GM10266 (cell line): ENCODE measurements around the gene ARHGAP26.
A peak's percentile ranks its signal among the peaks of the same experiment; 100 is the strongest.

ENCODE experiments used
- DNase-seq: peaks from one replicate; pipeline ENCODE4 v3.0.0; 2012; ENCODE audit errors: extremely low spot score
- TF ChIP-seq, protein P1 (sequence below): IDR thresholded peaks from 2 replicates; pipeline ENCODE4 v1.5.1; 2012; ENCODE audit warnings: mild to moderate bottlenecking, low read depth; ENCODE audit not compliant: control insufficient read depth, insufficient read depth; ENCODE audit errors: missing control alignments

Gene ARHGAP26

DNA sequence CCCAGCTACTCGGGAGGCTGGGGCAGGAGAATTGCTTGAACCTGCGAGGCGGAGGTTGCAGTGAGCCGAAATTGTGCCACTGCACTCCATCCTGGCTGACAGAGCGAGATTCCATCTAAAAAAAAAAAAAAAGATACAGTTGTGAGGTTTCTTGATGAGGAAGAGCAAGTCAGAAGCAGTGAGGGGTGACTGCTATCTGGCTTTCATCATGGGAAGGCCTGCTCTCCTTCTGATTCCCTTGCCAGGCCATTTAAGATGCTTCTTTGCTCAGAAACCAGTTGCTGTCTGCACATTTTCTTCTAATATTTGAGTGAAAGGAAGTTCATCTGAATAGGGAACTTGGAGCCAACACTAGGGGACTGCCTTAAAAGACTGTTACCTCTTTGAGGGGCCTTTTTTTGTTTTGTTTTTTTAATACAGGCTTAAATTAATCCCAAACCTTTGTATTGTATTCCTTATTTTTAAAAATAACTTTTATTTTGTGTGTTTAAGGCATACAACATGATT lies 201.9 kb downstream of the ARHGAP26 start:
- DNase-seq, result no peak
- TF ChIP-seq, protein P1, sequence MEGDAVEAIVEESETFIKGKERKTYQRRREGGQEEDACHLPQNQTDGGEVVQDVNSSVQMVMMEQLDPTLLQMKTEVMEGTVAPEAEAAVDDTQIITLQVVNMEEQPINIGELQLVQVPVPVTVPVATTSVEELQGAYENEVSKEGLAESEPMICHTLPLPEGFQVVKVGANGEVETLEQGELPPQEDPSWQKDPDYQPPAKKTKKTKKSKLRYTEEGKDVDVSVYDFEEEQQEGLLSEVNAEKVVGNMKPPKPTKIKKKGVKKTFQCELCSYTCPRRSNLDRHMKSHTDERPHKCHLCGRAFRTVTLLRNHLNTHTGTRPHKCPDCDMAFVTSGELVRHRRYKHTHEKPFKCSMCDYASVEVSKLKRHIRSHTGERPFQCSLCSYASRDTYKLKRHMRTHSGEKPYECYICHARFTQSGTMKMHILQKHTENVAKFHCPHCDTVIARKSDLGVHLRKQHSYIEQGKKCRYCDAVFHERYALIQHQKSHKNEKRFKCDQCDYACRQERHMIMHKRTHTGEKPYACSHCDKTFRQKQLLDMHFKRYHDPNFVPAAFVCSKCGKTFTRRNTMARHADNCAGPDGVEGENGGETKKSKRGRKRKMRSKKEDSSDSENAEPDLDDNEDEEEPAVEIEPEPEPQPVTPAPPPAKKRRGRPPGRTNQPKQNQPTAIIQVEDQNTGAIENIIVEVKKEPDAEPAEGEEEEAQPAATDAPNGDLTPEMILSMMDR, result no peak

DNA sequence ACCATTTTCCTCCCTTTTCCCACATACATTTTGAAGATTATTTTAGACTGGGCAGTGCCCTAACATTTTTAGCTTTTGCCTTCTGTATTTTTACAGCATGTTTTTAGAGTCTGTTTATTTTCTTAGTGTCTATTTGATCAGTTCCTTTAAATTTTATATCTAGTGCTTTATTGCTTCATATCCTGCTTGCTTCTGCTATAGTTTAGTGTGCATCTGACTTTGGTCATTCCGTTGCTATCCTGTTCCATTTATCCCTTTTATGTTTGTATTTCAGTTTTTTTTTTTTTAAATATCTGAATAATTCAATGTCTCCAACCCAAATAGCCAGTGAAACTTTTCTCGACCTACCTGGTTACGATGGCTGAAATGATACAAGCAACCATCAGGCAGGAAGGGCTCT lies 203.8 kb downstream of the ARHGAP26 start:
- TF ChIP-seq, protein P1, result no peak

DNA sequence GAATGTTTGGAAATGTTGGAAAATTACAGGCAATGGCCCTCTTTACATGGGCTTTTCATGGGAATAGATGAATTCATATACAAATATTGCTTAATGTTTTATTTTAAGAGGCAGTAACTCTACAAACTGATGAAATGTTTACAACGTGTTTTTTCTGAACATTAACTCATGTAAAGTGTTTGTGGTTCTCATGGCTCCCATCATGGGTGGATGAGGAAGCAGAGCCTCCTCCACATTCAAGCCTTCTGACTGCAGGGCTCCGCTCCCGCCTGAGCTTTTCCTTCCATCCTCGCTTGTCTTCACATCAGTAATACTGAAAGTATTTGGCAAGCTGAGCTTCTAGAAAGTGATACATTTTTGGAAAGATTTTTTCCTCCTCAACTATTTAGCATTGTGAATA lies 204.2 kb downstream of the ARHGAP26 start:
- no peak for DNase-seq
- TF ChIP-seq, protein P1, result no peak

More for the DNA sequence above, 203.8 kb downstream of the ARHGAP26 start:
- DNase-seq, result no peak

DNA sequence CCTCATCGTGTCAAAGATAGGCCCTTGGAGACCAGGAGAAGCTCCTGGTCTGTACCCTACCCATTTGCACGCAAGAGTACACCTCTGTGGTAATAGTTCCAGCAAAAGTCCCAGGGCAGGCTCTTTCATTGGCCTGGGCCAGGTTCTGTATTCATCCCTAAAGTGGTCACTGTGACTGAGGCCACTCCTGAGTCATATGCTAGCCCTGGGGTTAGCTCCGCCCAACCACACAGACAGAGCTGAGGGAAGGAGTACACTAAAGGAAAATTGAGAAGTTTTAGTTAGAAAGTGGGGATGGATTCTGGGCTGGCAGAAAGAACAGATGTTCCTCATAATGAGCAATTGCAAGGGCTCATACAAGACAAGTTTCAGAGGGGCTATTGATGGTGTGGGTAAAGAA lies 206.7 kb downstream of the ARHGAP26 start:
- no peak for DNase-seq
- TF ChIP-seq, protein P1, result no peak

DNA sequence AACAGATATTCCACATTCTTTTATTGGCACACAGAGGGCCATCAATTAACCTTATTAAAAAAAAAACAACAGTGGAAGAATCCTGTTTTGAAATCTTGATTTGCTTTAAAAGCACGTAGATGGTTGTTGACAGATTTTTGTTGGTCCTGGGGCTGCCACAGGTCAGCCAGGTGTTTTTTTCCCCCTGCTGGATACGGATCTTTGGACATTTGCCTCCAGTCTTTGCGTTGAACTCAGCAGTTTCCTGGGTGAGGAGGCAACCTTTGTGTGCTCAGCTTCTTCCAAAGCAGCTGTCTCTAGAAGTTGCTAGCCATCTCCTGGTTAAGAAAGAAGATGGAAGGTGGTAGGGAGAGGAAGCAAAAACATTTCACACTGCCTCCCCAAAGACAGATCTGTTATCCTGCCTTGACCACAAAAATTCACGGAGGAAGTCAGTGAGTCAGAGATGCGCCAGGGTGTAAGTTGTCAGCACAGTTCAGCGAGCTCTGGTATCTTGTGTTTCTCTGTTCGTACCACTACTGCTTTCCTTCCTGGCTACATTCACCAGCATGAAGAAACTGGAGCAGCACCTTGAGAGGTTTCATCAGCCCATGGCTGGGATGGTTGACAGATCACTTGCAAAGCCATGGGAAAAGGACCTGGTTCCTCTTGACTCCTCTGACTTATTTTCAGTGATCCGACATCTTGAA lies 207.3 kb downstream of the ARHGAP26 start:
- DNase-seq, result peak; percentile 21
- TF ChIP-seq, protein P1, result no peak

DNA sequence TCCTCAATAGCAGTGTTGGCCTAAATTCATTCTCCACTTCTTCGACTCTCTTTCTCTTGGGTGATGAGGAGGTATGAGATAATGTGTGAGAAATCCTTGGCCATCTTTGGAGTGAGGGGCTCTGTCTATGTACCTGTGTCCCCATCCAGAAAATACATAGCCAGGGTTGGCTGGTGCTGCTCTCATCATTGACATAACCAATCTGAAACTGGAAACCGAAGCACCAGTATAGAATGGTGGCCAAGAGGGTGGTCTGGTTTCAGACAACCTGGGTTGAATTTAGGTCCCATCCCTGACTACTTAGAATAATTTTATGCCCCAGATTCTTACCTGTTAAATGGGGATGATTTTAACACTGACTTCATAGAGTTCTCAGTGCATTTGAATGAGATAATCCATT lies 208.1 kb downstream of the ARHGAP26 start:
- TF ChIP-seq, protein P1, result no peak
- no peak for DNase-seq

DNA sequence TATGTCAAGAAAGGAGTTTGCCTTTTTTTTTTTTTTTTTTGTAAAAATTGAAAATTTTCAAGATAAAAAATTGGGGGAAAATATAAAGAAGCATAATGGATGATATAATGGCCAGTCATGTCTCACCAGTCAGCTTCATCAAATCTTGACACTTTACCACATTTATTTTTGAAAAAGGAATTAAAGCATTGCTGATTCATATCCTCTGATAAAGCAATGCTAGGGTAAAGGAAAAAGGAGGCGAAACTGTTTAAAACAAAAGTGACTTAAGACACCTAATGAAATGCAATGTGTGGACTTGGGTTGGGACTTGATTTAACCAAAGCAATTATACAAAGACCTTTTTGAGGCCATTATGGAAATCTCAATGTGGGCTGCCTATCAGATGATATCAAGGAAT lies 208.5 kb downstream of the ARHGAP26 start:
- TF ChIP-seq, protein P1, result no peak

More for the DNA sequence above, 208.5 kb downstream of the ARHGAP26 start:
- DNase-seq, result no peak
